Lower leg skin (tissue), 4 donors: Measurements from ENCODE around the gene KCNJ16. TPM values are rescaled to one million over a fixed set of nuclear protein-coding genes. Genes with fewer than 3 reads are reported as not detected.

Experiments
- DNase-seq, 2 donors: peaks; one replicate each; pipeline ENCODE4 v3.0.0-alpha.2; 2019; ENCODE audit warnings: low spot score in 2 of 2
- H3K4me3 ChIP-seq: fragments of 200-600 bp; sonication (generic); 2 replicates; pipeline ENCODE4 v1.5.1; 2017; ENCODE audit warnings: mild to moderate bottlenecking, low read depth; ENCODE audit not compliant: poor library complexity, severe bottlenecking
- POLR2A ChIP-seq, 2 donors: fragments of 450-650 bp; IDR thresholded peaks; one replicate each; pipeline ENCODE4 v1.6.1; 2016 to 2017; ENCODE audit warnings: antibody characterized with exemption in 2 of 2, mild to moderate bottlenecking in 1 of 2, moderate library complexity in 1 of 2
- WGBS, 2 donors: methylation state at CpG; one replicate each; pipeline ENCODE4 v1.1.5; 2018; 5-methylcytosine and 5-hydroxymethylcytosine counted together
- intact Hi-C: fragments of 100-400 bp; cut with DNase I; formaldehyde crosslinking; loops from one replicate; pipeline ENCODE4 v1.15.0; 2023; ENCODE audit warnings: low total_unique reads
- total RNA-seq, 4 donors: library from RNA; depleted of rRNA; stranded (reverse); fragments of >200 nt; gene quantifications; one replicate each; pipeline ENCODE4 v1.1.0, GENCODE V29; 2016
- TF ChIP-seq, protein P1 (sequence below), 3 donors: fragments of 450-650 bp; IDR thresholded peaks; one replicate each; pipeline ENCODE4 v1.5.1; 2016; ENCODE audit warnings: antibody characterized with exemption in 3 of 3, mild to moderate bottlenecking in 3 of 3, moderate library complexity in 2 of 3

Gene KCNJ16
- total RNA-seq, 4 donors from 2014 or later, result 1.1 TPM; not detected in 3

DNA sequence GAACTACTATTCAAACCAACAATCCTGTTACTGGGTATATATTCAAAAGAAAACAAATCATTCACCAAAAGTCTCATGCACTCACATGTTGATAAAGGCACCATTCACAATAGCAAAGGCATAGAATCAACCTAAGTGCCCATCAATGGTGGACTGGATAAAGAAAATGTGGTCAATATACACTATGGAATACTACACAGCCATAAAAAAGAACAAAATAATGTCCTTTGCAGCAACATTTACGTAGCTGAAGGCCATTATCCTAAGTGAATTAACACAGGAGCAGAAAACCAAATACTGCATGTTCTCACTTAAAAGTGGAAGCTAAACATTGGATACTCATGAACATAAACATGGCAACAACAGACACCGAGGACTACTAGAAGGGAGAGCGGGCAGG lies 41.9 kb downstream of the KCNJ16 start:
- DNase-seq, result no peak
- intact Hi-C loops, result no loop called here
- WGBS, 2 donors, result 95 to 97% methylated on average over 3 of the region's 3 CpGs
- TF ChIP-seq POLR2A (IDR thresholded peaks at IDR 0.05), result no peak
- TF ChIP-seq, protein P1, sequence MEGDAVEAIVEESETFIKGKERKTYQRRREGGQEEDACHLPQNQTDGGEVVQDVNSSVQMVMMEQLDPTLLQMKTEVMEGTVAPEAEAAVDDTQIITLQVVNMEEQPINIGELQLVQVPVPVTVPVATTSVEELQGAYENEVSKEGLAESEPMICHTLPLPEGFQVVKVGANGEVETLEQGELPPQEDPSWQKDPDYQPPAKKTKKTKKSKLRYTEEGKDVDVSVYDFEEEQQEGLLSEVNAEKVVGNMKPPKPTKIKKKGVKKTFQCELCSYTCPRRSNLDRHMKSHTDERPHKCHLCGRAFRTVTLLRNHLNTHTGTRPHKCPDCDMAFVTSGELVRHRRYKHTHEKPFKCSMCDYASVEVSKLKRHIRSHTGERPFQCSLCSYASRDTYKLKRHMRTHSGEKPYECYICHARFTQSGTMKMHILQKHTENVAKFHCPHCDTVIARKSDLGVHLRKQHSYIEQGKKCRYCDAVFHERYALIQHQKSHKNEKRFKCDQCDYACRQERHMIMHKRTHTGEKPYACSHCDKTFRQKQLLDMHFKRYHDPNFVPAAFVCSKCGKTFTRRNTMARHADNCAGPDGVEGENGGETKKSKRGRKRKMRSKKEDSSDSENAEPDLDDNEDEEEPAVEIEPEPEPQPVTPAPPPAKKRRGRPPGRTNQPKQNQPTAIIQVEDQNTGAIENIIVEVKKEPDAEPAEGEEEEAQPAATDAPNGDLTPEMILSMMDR (IDR thresholded peaks at IDR 0.05), result no peak
- H3K4me3 ChIP-seq, result no peak overlapping the region

- no peak overlapping the region for H3K4me3 ChIP-seq
- TF ChIP-seq, protein P1 (IDR thresholded peaks at IDR 0.05), result no peak
- no peak for TF ChIP-seq POLR2A (IDR thresholded peaks at IDR 0.05)
- no peak for DNase-seq
- 91 to 100% methylated on average over 1 of the region's 1 CpG for WGBS, 2 donors
- intact Hi-C loops, result no loop called here
Observed at GRCh38 chr17:70119545-70119944, 44.5 kb downstream of the KCNJ16 start.

- H3K4me3 ChIP-seq, result no peak overlapping the region
- no peak for TF ChIP-seq POLR2A (IDR thresholded peaks at IDR 0.05)
- TF ChIP-seq, protein P1 (IDR thresholded peaks at IDR 0.05), result no peak
- intact Hi-C loops, result no loop called here
- WGBS, 2 donors, result 57 to 60% methylated on average over 2 of the region's 2 CpGs
- no peak for DNase-seq
Observed at GRCh38 chr17:70119983-70120382, 45.0 kb downstream of the KCNJ16 start.

GRCh38 chr17:70120425-70120824 lies 45.4 kb downstream of the KCNJ16 start:
- no peak for TF ChIP-seq POLR2A (IDR thresholded peaks at IDR 0.05)
- TF ChIP-seq, protein P1 (IDR thresholded peaks at IDR 0.05), result no peak
- intact Hi-C loops, result no loop called here
- no peak overlapping the region for H3K4me3 ChIP-seq
- WGBS, 2 donors, result 74 to 90% methylated on average over 4 of the region's 4 CpGs
- no peak for DNase-seq

DNA sequence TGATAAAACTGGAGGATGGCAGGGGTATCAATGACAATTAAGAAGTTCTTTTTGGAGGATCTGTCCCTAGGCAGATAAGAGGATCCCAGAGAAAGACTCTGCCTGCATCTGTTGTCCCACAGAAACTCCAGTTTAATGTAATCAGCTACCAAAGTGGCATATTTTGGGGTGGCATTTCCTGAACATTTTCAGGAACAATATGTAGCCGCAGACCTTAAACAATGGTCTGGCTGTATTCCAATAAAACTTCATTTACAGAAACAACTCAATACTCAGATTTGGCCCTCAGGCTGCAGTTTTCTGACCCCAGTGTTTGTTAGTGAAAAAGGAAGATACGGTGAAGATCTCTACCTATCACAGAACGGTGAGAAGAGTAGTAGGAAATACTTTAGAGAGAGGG lies 46.1 kb downstream of the KCNJ16 start:
- WGBS, 2 donors, result 58 to 67% methylated on average over 3 of the region's 3 CpGs
- no peak overlapping the region for H3K4me3 ChIP-seq
- DNase-seq, result no peak
- intact Hi-C loops, result no loop called here
- no peak for TF ChIP-seq POLR2A (IDR thresholded peaks at IDR 0.05)
- TF ChIP-seq, protein P1 (IDR thresholded peaks at IDR 0.05), result no peak

- intact Hi-C loops, result no loop called here
- no peak overlapping the region for H3K4me3 ChIP-seq
- no peak for DNase-seq
- TF ChIP-seq, protein P1 (IDR thresholded peaks at IDR 0.05), result no peak
- TF ChIP-seq POLR2A (IDR thresholded peaks at IDR 0.05), result no peak
- 44 to 57% methylated on average over 2 of the region's 2 CpGs for WGBS, 2 donors
Observed at GRCh38 chr17:70123193-70123592, 48.2 kb downstream of the KCNJ16 start.
